Body of pancreas (tissue), 4 donors: ENCODE results near the gene PML.

ENCODE experiments used
- CTCF ChIP-seq, 7 experiments: fragments of 450-650 bp in 4 of 7; fragments of 200-600 bp in 3 of 7; sonication (generic) in 3 of 7; IDR thresholded peaks; one replicate each; pipeline ENCODE4 v1.5.1; 2016 to 2019; ENCODE audit warnings: antibody characterized with exemption in 7 of 7
- POLR2A ChIP-seq, 3 donors: fragments of 450-650 bp; IDR thresholded peaks; one replicate each; pipeline ENCODE4 v1.6.1; 2016; ENCODE audit warnings: antibody characterized with exemption in 3 of 3, mild to moderate bottlenecking in 2 of 3

DNA sequence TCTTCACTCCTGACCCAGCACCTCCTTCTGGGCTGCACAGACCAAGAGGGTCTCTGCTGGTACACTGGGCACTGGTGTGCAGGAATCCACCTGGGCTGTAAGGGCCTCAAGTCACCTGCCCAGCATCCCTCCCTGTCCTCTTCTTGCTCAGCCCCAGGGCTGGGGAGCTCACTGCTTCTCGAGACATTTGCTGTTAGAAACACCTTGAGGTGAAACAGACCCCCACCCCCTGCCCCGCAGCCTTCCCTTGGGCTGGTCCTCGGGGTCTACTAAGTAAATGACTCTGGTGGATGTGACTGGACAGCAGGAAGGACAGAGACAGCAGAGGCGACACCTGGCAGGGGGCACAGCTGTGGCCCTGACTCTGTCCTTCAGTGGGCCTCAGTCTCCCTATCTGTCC lies 39.2 kb upstream of the PML start:
- TF ChIP-seq CTCF (IDR thresholded peaks at IDR 0.05) = no peak
- TF ChIP-seq POLR2A (IDR thresholded peaks at IDR 0.05) = no peak
